HG02970 (cell line): ENCODE measurements around the gene SATB1.

Experiments
- ATAC-seq: cut with Tn5 transposase; IDR thresholded peaks from one replicate; pipeline ENCODE4 v1.9.1; 2021; ENCODE audit warnings: mild to moderate bottlenecking, moderate library complexity, moderate number of reproducible peaks; ENCODE audit not compliant: unreplicated experiment, low FRiP score

SATB1 gene

DNA sequence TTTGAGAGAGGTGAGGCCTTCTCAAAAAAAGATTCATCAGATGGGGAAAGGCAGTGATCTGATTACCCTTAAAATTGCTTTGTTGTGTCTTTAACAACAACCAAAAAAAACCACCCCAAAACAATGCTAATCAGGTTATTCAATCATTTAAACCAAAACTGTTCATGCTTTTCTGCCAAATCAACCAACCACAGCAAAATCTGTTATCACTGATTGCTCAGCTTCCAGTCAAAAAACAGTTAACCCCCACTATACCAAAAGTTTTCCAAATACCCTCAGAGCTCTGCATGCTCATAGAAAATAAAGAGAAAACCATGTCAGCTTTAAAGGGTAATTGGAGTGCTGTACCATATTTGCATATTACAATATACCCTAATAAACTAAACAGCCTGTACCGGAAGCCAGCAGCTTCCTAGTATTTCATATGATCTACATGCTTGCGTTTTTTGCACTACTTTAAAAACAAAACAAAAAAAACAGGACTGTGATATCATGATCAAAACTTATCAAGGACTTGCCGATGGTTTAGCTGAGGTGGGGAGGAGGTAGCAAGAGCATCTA lies 22.8 kb downstream of the SATB1 start:
- ATAC-seq: no peak

GRCh38 chr3:18401300-18401961 lies 23.7 kb downstream of the SATB1 start:
- ATAC-seq: no peak

DNA sequence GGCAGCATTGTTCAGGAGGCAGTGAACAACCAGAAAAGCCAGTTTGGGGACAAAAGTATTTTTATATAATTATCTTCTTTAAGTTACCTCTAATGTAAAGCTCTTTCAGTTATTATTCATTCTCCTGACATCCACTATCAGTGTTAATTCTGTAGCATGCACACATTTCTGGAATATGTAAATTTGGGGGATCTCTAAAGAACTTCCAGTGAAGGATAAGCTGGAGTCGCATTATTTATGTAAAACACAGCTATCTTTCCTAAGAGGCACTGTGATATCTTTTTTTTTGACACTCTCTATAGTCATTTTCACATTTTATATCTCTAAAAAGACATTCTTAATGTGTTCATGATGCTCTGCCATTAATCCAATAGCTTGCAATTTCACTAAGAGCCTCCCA lies 26.7 kb downstream of the SATB1 start:
- ATAC-seq: no peak

DNA sequence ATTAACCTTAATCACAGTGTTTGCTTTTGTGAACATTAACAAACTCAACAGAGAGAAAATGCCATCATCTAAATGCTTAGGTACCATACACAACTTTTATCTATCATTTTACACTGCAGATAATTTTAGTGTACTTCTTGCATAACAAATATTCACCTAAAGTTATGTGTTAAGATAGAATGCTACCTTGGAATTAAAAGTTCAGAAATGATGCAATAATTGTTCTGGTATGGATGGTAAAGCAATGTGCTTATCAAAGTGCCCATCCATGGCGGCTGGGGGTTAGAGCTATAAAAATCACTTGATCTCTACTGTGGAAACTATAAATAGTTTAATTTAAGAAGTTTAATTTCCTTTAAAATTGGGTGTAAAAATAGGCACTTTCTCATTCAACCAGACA lies 28.7 kb downstream of the SATB1 start:
- no peak for ATAC-seq

DNA sequence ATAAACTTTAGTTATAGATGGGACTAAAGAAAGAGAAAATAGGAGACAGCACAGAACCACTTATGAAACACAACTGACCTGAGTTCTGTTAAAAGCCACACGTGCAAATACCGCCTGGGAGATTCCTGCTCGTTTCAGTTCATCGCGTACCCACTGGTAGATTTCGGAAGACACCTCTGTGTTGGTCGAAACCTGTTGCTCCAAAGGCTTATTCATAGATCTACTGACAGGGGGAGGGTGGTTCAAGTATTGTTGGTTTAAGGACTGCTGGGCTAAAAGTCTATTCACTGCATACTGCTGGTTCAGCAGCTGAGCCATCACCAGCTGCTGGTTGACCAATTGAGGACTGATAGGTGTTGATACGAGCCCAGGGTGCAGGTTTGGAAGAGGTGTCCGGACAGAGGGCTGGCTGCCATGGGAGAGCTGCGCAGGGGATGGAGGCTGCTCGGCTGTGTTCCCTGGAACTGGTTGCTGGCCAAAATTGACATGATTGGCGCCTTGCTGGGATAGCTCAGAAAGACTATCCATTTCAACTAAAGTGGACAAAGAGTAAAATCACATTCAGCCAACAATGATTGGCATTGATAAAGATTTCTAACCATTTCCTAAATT lies 30.6 kb downstream of the SATB1 start:
- no peak for ATAC-seq

GRCh38 chr3:18393906-18394305 lies 31.2 kb downstream of the SATB1 start:
- no peak for ATAC-seq

DNA sequence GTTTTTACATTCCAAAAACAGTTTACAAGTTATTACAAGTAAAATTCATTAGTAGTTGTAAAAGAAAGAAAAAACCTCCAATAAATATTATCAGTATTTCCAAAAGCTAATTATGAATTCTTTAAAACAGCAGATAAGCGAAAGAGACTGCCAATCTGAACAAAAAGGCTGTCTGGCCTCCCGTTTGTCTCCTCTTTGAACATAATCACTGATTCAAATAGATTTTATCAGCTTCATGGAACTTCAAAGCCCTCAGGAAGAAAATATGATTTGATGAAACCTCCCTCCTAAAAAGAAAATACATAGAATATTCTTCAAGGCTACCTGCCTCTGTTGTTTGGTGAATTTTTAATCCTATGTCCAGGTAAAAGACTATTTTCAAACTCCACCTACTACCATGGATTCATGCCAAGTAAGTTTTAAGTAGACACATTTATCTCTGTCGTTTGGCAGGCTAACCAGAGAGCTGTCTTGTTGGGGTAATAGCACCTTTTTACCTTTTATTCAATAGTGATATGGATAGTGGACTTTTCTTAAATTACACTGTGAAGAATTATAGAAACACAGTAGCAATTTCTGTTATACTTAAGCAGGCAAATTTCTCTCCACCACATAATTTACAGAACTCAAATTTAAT lies 35.0 kb downstream of the SATB1 start:
- no peak for ATAC-seq

GRCh38 chr3:18389108-18389733 lies 35.9 kb downstream of the SATB1 start:
- no peak for ATAC-seq

DNA sequence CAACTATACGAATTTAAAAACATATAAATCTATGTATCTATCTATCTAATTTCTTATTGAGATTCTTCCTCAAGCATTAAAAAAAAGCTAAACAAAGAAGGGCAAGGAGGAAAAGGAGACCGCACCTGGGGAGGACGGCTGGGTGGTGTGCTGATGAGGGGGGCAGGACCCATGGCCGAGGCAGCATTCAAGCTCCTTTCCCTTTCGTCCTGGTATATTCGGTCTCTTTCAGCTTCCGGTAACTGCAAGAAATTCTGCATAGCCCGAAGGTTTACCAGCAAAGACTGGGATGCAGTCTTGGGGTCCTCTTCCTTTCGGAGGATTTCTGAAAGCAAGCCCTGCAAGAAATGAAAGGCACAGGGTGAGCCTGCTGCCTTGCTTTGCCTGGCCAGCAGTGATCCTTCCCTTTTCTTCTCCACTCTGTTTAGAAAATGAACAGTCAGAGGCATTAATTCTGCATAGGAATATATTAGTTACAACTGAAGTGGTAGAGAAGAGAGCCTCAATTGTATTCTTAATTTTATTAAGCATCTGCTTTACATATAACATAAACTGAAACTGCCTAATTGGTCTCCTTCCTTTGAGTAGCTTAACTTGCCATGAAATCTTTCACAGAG lies 38.8 kb downstream of the SATB1 start:
- ATAC-seq: no peak

DNA sequence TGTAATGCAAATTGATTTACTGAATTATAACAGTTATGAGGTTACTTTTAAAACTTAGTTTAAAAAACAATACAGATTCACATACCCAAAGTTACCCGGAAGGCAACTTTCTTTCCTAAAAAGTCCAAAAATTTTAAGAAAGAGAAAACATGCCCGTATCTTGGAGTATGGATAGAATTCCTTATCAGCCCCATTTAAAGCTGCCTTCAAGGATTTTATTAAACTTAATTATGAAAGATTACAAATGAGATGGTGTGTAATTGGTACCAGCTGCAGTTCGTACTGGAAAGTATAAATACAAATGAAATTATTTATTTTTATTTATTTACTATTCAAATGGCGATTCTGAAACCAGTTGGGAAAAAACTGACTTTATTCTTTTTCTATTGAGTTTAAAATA lies 39.4 kb downstream of the SATB1 start:
- no peak for ATAC-seq

- ATAC-seq: no peak
These were observed 42.3 kb downstream of the SATB1 start for GRCh38 chr3:18382760-18383369.

DNA sequence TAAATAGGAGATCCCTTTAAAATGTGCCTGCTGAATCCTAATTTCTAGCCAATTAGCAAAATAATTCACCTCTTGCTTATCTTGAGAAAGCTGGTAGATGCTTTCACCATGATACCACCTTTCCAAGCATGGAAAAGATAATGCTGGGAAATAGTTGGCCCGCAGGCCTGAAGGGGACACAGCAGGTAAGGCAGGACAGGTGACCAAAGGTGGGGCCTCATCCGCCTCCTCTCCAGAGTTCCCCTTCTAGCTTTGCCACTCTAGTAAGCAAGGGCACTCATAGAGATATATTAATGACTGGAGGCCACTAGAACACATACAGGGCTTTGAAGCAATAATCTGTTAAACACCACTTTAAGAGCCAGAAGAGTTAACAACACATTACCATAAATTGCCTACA lies 45.5 kb downstream of the SATB1 start:
- ATAC-seq: no peak

DNA sequence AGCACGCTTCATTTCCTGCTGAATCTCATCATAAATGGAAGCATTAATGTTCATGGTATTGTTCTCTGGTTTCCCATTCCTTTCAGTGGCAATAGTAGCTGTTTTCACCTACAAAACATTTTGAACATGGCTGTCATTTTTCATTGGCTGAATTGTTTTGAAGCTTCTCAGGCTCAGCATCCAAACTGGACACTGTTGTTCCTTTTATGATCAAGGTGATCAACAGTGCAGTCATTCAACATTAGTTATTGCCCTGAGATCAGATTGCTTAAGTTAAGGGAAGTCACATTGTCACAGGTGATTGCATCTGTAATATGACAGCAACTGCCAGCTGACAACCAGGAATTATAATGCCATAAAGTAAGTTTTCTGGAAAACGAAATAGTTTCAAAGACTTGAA lies 46.9 kb downstream of the SATB1 start:
- ATAC-seq: no peak

GRCh38 chr3:18376682-18377081 lies 48.5 kb downstream of the SATB1 start:
- no peak for ATAC-seq

DNA sequence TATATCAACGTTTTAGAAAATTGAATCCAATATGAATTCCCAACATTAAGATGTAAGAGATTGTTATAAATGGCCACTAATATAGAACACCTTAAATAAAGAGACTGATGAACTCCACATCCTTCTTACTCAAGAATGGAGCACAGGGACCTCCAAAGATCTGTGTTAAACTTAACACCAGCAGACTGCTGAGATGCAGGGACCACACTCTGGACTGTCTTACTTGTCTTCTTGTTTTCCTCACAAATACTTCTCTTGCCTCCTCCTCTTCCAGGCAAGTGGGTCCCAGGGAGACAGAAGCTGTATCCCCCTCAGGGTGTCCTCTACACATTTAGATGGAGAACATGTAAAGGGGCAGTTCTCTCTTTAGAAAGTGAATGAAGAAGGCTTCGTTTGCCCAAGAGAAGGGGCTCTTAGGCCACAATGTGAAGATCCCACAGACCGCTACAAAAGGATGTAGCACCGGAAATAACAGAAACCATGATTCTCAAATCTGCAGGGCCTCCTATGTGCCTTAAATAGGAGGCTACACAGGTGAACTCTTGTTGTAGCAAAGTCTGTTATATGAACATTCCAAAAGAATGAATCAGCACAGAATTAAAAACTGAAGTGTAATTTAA lies 52.2 kb downstream of the SATB1 start:
- ATAC-seq: no peak

DNA sequence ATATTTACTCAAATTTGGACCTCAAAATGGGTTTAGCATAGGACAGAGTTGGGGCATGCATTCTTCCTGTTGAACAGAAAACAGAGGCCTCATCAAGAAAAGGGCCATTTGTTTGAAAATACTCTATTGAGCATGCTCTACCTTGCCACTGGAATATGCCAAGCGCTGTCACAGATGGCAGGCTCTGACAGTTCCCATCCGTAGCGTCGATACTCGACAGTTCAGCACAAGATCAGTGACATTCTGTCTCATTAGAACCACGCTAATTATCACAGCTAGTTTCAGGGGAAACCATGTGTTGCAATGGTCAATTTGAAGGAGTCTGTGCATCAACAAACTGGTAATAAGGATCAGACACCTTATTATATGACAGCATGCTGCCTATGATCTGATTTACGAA lies 54.5 kb downstream of the SATB1 start:
- ATAC-seq: no peak

- no peak for ATAC-seq
These were observed 55.5 kb downstream of the SATB1 start for GRCh38 chr3:18369551-18370185.

- no peak for ATAC-seq
These were observed 58.9 kb downstream of the SATB1 start for GRCh38 chr3:18366258-18366657.

- no peak for ATAC-seq
These were observed 61.8 kb downstream of the SATB1 start for GRCh38 chr3:18363338-18363737.

- no peak for ATAC-seq
These were observed 67.4 kb downstream of the SATB1 start for GRCh38 chr3:18357747-18358146.
